Astrocyte of the spinal cord (primary cell): ENCODE results near the gene ME3.

Experiments
- DNase-seq: peaks from one replicate; pipeline ENCODE4 v3.0.0; 2011; ENCODE audit warnings: low read depth, low spot score
- H3K4me3 ChIP-seq: 2 replicates; pipeline ENCODE4 v1.5.1; 2011; ENCODE audit warnings: low read depth, mild to moderate bottlenecking, low read length, moderate library complexity
- in situ Hi-C: cut with HindIII; loops from 2 replicates; pipeline ENCODE4 v1.10.0; 2017; ENCODE audit warnings: low sequenced_read_pairs
- TF ChIP-seq, protein P1 (sequence below): IDR thresholded peaks from 2 replicates; pipeline ENCODE4 v1.5.1; 2012; ENCODE audit warnings: low read depth, mild to moderate bottlenecking, low read length, inconsistent platforms

ME3 gene

GRCh38 chr11:86589204-86589603 is 83.2 kb downstream of the ME3 start:
- DNase-seq = no peak
- TF ChIP-seq, protein P1, sequence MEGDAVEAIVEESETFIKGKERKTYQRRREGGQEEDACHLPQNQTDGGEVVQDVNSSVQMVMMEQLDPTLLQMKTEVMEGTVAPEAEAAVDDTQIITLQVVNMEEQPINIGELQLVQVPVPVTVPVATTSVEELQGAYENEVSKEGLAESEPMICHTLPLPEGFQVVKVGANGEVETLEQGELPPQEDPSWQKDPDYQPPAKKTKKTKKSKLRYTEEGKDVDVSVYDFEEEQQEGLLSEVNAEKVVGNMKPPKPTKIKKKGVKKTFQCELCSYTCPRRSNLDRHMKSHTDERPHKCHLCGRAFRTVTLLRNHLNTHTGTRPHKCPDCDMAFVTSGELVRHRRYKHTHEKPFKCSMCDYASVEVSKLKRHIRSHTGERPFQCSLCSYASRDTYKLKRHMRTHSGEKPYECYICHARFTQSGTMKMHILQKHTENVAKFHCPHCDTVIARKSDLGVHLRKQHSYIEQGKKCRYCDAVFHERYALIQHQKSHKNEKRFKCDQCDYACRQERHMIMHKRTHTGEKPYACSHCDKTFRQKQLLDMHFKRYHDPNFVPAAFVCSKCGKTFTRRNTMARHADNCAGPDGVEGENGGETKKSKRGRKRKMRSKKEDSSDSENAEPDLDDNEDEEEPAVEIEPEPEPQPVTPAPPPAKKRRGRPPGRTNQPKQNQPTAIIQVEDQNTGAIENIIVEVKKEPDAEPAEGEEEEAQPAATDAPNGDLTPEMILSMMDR = no peak
- in situ Hi-C loops = no loop called here
- no peak overlapping the region for H3K4me3 ChIP-seq

DNA sequence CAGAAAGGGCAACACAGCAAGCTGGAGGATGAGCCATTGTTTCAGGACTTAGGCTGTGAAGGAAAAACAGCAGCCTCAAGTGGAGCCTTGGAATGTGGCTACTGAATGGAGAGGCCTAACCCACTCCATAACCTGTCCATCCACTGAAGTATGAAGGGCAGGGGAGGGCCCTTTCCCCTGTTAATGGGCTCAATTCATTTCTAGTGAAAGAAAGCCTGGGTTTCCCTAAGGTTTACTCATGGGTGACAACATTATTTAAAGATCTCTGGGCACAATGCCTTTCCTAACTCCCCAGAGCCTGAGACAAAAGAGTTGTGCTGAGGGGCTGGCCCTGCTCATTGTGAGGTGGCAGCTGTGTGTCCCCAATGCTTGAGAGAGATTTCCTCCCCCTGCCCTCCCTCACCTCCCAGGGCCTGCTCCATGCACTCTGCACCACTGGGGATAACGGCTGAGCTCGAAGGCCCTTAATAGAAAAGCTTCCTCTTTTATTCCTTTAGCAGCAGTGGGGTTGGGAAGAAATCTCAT is 83.8 kb downstream of the ME3 start:
- no peak for DNase-seq
- H3K4me3 ChIP-seq = no peak overlapping the region
- in situ Hi-C loops = no loop called here
- TF ChIP-seq, protein P1 = no peak

DNA sequence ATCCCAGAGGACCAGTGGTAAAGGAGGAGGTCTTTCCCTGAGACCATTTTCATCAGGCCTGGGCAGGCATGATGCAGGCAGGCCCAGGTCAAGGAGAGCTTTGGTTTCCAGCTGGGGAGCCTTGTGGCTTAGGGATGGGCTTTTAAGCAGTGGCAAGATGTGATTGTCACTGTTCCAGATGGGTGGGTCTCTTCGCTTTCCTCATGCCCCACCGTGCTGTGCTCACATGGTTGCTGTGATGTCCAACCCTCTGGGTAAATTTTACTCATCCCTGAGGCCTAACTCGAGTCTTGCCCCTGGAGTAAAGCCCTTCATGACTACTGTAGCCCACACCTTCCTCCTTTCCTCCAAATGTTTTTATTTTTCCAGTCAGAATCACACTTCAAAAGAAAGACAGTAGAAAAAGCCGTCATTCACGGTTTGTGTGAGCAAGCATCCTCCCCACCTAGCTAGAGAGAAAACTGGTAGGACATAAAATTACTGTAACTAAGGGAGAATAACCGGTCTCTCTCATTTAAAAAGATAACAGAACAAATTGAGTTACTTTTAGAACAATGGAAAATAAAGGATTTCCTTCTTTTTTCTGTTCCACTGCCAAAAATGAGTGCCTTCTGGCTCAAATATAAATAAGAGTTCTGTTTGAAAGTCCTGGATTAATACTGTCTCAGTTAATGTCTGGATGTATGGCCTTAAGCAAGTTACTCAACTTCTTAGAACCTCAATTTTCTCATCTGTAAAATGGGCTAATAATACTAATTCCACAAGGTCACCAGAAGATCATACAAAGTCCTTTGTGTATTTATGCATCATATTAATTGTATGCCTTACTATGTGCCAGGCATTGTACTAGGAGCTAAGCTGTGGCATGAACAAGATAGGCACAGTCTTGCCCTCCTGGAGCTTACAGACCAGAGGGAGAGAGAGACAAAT is 84.9 kb downstream of the ME3 start:
- no peak for DNase-seq
- no peak overlapping the region for H3K4me3 ChIP-seq
- TF ChIP-seq, protein P1 = no peak
- in situ Hi-C loops = no loop called here

DNA sequence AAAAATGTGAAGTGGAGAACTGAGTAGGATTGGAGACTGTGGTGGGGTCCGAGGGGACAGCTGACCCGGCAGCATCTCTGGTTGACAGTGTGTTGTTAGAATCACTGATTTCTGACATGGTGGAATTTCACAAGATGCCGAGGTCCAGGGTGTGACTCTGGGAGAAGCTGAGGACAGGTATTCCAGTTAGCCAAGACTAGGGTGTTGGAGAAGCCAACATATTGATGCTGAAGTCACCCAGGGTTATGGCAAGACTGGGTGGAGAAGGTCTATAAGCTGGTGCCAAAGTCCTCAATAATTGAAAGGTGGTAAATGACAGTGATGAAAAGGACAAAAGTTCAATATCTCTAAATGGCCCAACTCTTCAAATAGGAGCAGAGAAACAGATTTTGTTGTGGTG is 86.1 kb downstream of the ME3 start:
- DNase-seq = no peak
- H3K4me3 ChIP-seq = no peak overlapping the region
- in situ Hi-C loops = no loop called here
- TF ChIP-seq, protein P1 = no peak

GRCh38 chr11:86582898-86583297 is 89.5 kb downstream of the ME3 start:
- no peak for DNase-seq
- in situ Hi-C loops = no loop called here
- no peak overlapping the region for H3K4me3 ChIP-seq
- TF ChIP-seq, protein P1 = no peak

DNA sequence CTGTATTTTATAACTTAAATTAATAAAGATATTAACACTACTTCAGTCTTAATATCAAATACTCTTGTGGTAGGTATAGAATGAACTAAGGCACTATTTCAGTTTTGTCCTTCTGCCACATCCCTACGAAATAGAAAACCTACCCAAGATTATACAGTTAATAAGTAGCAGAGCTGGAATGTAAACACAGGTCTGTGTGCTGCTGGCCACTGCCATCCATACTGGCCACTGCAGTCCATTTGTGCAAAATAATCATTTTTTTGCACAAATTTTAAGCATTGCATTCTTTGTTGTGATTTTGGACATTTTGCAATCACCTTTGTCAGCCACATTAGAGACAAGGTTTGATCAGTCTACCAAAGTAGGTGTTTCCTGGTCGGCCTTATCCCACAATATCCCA is 91.9 kb downstream of the ME3 start:
- DNase-seq = no peak
- H3K4me3 ChIP-seq = no peak overlapping the region
- in situ Hi-C loops = no loop called here
- TF ChIP-seq, protein P1 = no peak
